Right lobe of liver (tissue), 6 donors: ENCODE measurements around the gene PLAC1. TPM values are rescaled to one million over a fixed set of nuclear protein-coding genes. Genes with fewer than 3 reads are reported as not detected.
A peak's percentile ranks its signal among the peaks of the same experiment; 100 is the strongest.

Experiments used
- ATAC-seq, 4 donors: fragments of 200-7000 bp; cut with Tn5 transposase; one replicate each; pipeline ENCODE4 v1.9.1; 2020; ENCODE audit warnings: mild to moderate bottlenecking in 4 of 4, moderate library complexity in 4 of 4
- DNase-seq, 3 donors: peaks; one replicate each; pipeline ENCODE4 v3.0.0-alpha.2; 2020
- H3K27ac ChIP-seq, 3 donors: fragments of 200-600 bp; one replicate each; pipeline ENCODE4 v1.8.0; 2022
- H3K27me3 ChIP-seq, 2 donors: fragments of 200-600 bp; one replicate each; pipeline ENCODE4 v1.8.0; 2022
- H3K36me3 ChIP-seq, 4 donors: fragments of 200-600 bp; sonication (generic) in 1 of 4; one replicate each; pipeline versions ENCODE4 v1.5.1 to v1.8.0; 2017 to 2022; ENCODE audit warnings: control low read depth in 1 of 4
- H3K4me1 ChIP-seq, 4 donors: fragments of 200-600 bp; sonication (generic) in 1 of 4; one replicate each; pipeline versions ENCODE4 v1.5.1 to v1.8.0; 2017 to 2022; ENCODE audit warnings: control low read depth in 1 of 4
- H3K4me3 ChIP-seq, 3 donors: fragments of 200-600 bp; one replicate each; pipeline ENCODE4 v1.8.0; 2022
- H3K9me3 ChIP-seq, 4 donors: fragments of 200-600 bp; sonication (generic) in 1 of 4; one replicate each; pipeline versions ENCODE4 v1.5.1 to v1.8.0; 2017 to 2022; ENCODE audit warnings: control low read depth in 1 of 4
- CTCF ChIP-seq, 4 donors: fragments of 200-600 bp in 3 of 4; fragments of 450-650 bp in 1 of 4; IDR thresholded peaks; one replicate each; pipeline versions ENCODE4 v1.5.1 to v1.8.0; 2016 to 2022; ENCODE audit warnings: antibody characterized with exemption in 4 of 4, mild to moderate bottlenecking in 2 of 4
- POLR2A ChIP-seq: fragments of 450-650 bp; IDR thresholded peaks from one replicate; pipeline ENCODE4 v1.6.1; 2017; ENCODE audit warnings: antibody characterized with exemption, mild to moderate bottlenecking
- WGBS: methylation state at CpG from one replicate; pipeline ENCODE4 v1.1.6; 2018; ENCODE audit warnings: low coverage, low lambda C conversion rate; ENCODE audit not compliant: insufficient coverage; ENCODE audit errors: missing lambda C conversion rate; 5-methylcytosine and 5-hydroxymethylcytosine counted together
- intact Hi-C, 2 donors: fragments of 100-400 bp; cut with DNase I; formaldehyde crosslinking; loops; one replicate each; pipeline versions ENCODE4 v1.11.2 to v1.14.1; 2022
- microRNA counts: library from miRNA; unstranded; fragments of <30 nt; microRNA quantifications from one replicate; lab custom pipeline; 2016
- microRNA-seq, 2 donors: library from miRNA; unstranded; fragments of <30 nt; microRNA quantifications; one replicate each; pipeline ENCODE4, GENCODE V29; 2019 to 2020
- small RNA-seq, 2 experiments: library from RNA; depleted of rRNA; stranded (forward); fragments of <200 nt; gene quantifications; one replicate each; pipeline ENCODE3, GENCODE V24; 2016
- total RNA-seq, 6 experiments: library from RNA; depleted of rRNA in 2 of 6; stranded (reverse); fragments of >200 nt in 2 of 6; fragmentation: NEBNext Ultra II Directional in 3 of 6; extraction: Animal tissue kit (Norgen Biotek cat#: 25700) in 3 of 6; gene quantifications; one replicate each; pipeline versions ENCODE4 v1.1.0 to v1.2.4, GENCODE V29; 2016 to 2023
- donor health status: DM: no; HTN: yes; CAD: no.
- donor health status: DM: no; HTN: no; CAD: no.
- donor health status: DM: no; HTN: no; CAD: no.
- donor health status: DM: no; HTN: yes; CAD: no.
- donor health status: DM: no; HTN: yes; CAD: no.

Gene PLAC1
- total RNA-seq, 6 experiments from 2014 or later: not detected

- H3K27me3 ChIP-seq: no peaks in the 10 kb centered on the region
- H3K9me3 ChIP-seq: no peaks in the 10 kb centered on the region
- no peak for ATAC-seq
- H3K4me1 ChIP-seq: no peaks in the 10 kb centered on the region
- no peak overlapping the region for H3K4me3 ChIP-seq
- WGBS: 77% methylated on average over 12 of the region's 15 CpGs
- TF ChIP-seq CTCF (IDR thresholded peaks at IDR 0.05) (no peak), POLR2A (no peak)
- DNase-seq: no peak
- no peaks in the 10 kb centered on the region for H3K36me3 ChIP-seq
- no peak overlapping the region for H3K27ac ChIP-seq
- intact Hi-C loops: no loop called here
Measured at GRCh38 chrX:134525086-134525792, 133.0 kb downstream of the PLAC1 start.

GRCh38 chrX:134524181-134524580 is 134.1 kb downstream of the PLAC1 start:
- no peak for ATAC-seq
- DNase-seq: no peak
- no peak overlapping the region for H3K27ac ChIP-seq
- WGBS: 88% methylated on average over 6 of the region's 6 CpGs
- no peaks in the 10 kb centered on the region for H3K4me1 ChIP-seq
- H3K9me3 ChIP-seq: no peaks in the 10 kb centered on the region
- H3K27me3 ChIP-seq: no peaks in the 10 kb centered on the region
- no peak overlapping the region for H3K4me3 ChIP-seq
- intact Hi-C loops: no loop called here
- TF ChIP-seq CTCF (IDR thresholded peaks at IDR 0.05) (no peak), POLR2A (no peak)
- no peaks in the 10 kb centered on the region for H3K36me3 ChIP-seq

GRCh38 chrX:134520860-134521390 is 137.3 kb downstream of the PLAC1 start:
- Histone ChIP-seq H3K27me3 (no peaks in the 10 kb centered on the region), H3K36me3 (no peaks in the 10 kb centered on the region), H3K4me1 (no peaks in the 10 kb centered on the region), H3K4me3 (no peak overlapping the region), H3K9me3 (no peaks in the 10 kb centered on the region), H3K27ac (no peak overlapping the region)
- DNase-seq (no peak), ATAC-seq (peak; percentile 43 to 72 (median 70))
- intact Hi-C loops: no loop called here
- TF ChIP-seq CTCF (IDR thresholded peaks at IDR 0.05) (peak in 3 of 4 donors; percentile 53 to 60 (median 53)), POLR2A (no peak)
- 78% methylated on average over 1 of the region's 3 CpGs for WGBS

MicroRNAs within 50 kb of the gene (microRNA counts, 767-probe panel; counts per million panel counts)
- 237 counts per million for microRNA hsa-miR-424-5p (lab: Ali Mortazavi, UCI)
- 237 counts per million for microRNA hsa-miR-450a-5p (lab: Ali Mortazavi, UCI)
- microRNA hsa-miR-450b-3p (lab: Ali Mortazavi, UCI): 237 counts per million
- microRNA hsa-miR-450b-5p (lab: Ali Mortazavi, UCI): 237 counts per million
- microRNA hsa-miR-503 (lab: Ali Mortazavi, UCI): 237 counts per million
- microRNA hsa-miR-542-3p (lab: Ali Mortazavi, UCI): 237 counts per million
- 237 counts per million for microRNA hsa-miR-542-5p (lab: Ali Mortazavi, UCI)

Small RNA genes within 50 kb of the gene (microRNA-seq; reads per million reads assigned to microRNA genes)
- gene MIR424 (23,516 to 30,991 reads per million in 2 donors), gene MIR450A1 (11.6 to 13.9 reads per million in 2 donors), gene MIR450A2 (13.5 to 20.2 reads per million in 2 donors), gene MIR450B (3.2 to 11.3 reads per million in 2 donors), gene MIR503 (238 to 310 reads per million in 2 donors), gene MIR542 (92.2 to 109 reads per million in 2 donors)

Small RNA genes within 50 kb of the gene (small RNA-seq; reads per million reads assigned to genes)
- 0 reads per million in 2 experiments for gene AC004383.1
- 0 reads per million in 2 experiments for gene MIR450A1
- 0 reads per million in 2 experiments for gene MIR450A2
- 1.8 to 3.9 reads per million in 2 experiments for gene MIR450B
- gene MIR503: 1.7 to 1.9 reads per million in 2 experiments
- 9.1 to 19.1 reads per million in 2 experiments for gene MIR542

Other genes with a start within 250 kb of the PLAC1 start
- 10 to 100 TPM in 3 of 6 experiments, 1 to 10 TPM in 3; 5.0 to 11.1 (median 9.0) TPM for gene HPRT1, start 198.3 kb downstream of the PLAC1 start, total RNA-seq
- 1 to 10 TPM; 3.1 to 6.4 (median 4.2) TPM for gene PABIR2, start 138.7 kb upstream of the PLAC1 start, total RNA-seq